H1 (cell line): ENCODE results near the gene FHL5. TPM values are rescaled to one million over a fixed set of nuclear protein-coding genes. Genes with fewer than 3 reads are reported as not detected.

Experiments used
- CTCF ChIA-PET: fragments of 300-600 bp; sonication (Branson Sonifier 250); formaldehyde crosslinking; loops from one replicate; lab custom pipeline; 2021; ENCODE audit not compliant: partially characterized antibody; lab: Charles Lee
- POLR2A ChIA-PET: fragments of 300-600 bp; sonication (Branson Sonifier 250); formaldehyde crosslinking; loops from one replicate; lab custom pipeline; 2021; ENCODE audit warnings: inconsistent platforms; ENCODE audit not compliant: partially characterized antibody; lab: Charles Lee
- DNase-seq, 2 experiments: peaks; one replicate each; pipeline versions ENCODE4 v3.0.0 to v3.0.0-alpha.2; 2010 to 2022; ENCODE audit warnings: low spot score in 2 of 2, low read depth in 1 of 2, mixed read lengths in 1 of 2
- FAIRE-seq: peaks from 2 replicates; lab custom pipeline; 2011; peaks lifted over from hg19 to GRCh38; lab: Jason Lieb, UNC
- H2AFZ ChIP-seq: 2 replicates; pipeline ENCODE4 v1.8.1; 2012; ENCODE audit warnings: low read length, inconsistent platforms
- H2AK5ac ChIP-seq: 2 replicates; pipeline ENCODE4 v1.6.1; 2013; ENCODE audit warnings: low read depth, low read length
- H2BK120ac ChIP-seq: replicated peaks from 2 replicates; pipeline ENCODE3; 2013; ENCODE audit warnings: low read depth, low read length, inconsistent platforms
- H2BK12ac ChIP-seq: 2 replicates; pipeline ENCODE4 v1.6.1; 2013; ENCODE audit warnings: low read depth, low read length
- H2BK15ac ChIP-seq: 2 replicates; pipeline ENCODE4 v1.6.1; 2013; ENCODE audit warnings: low read length
- H2BK20ac ChIP-seq: 2 replicates; pipeline ENCODE4 v1.6.1; 2013; ENCODE audit warnings: low read length
- H2BK5ac ChIP-seq: 2 replicates; pipeline ENCODE4 v1.6.1; 2013; ENCODE audit warnings: low read depth, low read length
- H3K14ac ChIP-seq: 2 replicates; pipeline ENCODE4 v1.6.1; 2013; ENCODE audit warnings: inconsistent platforms; ENCODE audit not compliant: insufficient read length
- H3K18ac ChIP-seq: 2 replicates; pipeline ENCODE4 v1.6.1; 2013; ENCODE audit warnings: low read length; ENCODE audit errors: extremely low read depth
- H3K23ac ChIP-seq: 2 replicates; pipeline ENCODE4 v1.6.1; 2013; ENCODE audit warnings: inconsistent platforms; ENCODE audit not compliant: insufficient read length
- H3K23me2 ChIP-seq: 2 replicates; pipeline ENCODE4 v1.6.1; 2013; ENCODE audit warnings: low read depth, low read length
- H3K27ac ChIP-seq: 2 replicates; pipeline ENCODE4 v1.6.1; 2011; ENCODE audit warnings: low read depth, low read length, inconsistent platforms
- H3K27me3 ChIP-seq, 4 experiments: replicated peaks in 1 of 4; 1 replicate in 1 of 4; 2 replicates in 3 of 4; pipeline versions ENCODE4 v1.6.1 to v1.8.1; 2011 to 2013; ENCODE audit warnings: low read length in 3 of 4, mild to moderate bottlenecking in 3 of 4, inconsistent platforms in 2 of 4, mixed read lengths in 2 of 4, moderate library complexity in 1 of 4; ENCODE audit not compliant: control insufficient read depth in 3 of 4, insufficient read depth in 3 of 4; ENCODE audit errors: extremely low read depth in 1 of 4
- H3K36me3 ChIP-seq, 4 experiments: 2 replicates each; pipeline versions ENCODE4 v1.6.1 to v1.8.1; 2011 to 2013; ENCODE audit warnings: mild to moderate bottlenecking in 4 of 4, low read length in 3 of 4, moderate library complexity in 2 of 4, control low read depth in 1 of 4, inconsistent platforms in 1 of 4; ENCODE audit not compliant: insufficient read depth in 4 of 4, control insufficient read depth in 2 of 4
- H3K4ac ChIP-seq: replicated peaks from 2 replicates; pipeline ENCODE3; 2013; ENCODE audit warnings: low read length, low read depth, mixed read lengths, inconsistent platforms; ENCODE audit not compliant: insufficient read length
- H3K4me1 ChIP-seq, 4 experiments: replicated peaks in 1 of 4; 1 replicate in 1 of 4; 2 replicates in 3 of 4; pipeline versions ENCODE4 v1.6.1 to v1.8.1; 2011 to 2013; ENCODE audit warnings: low read length in 3 of 4, inconsistent platforms in 2 of 4, mixed read lengths in 1 of 4; ENCODE audit not compliant: insufficient read depth in 4 of 4, control insufficient read depth in 3 of 4
- H3K4me2 ChIP-seq, 2 experiments: 2 replicates each; pipeline versions ENCODE4 v1.6.1 to v1.8.1; 2011 to 2013; ENCODE audit warnings: low read depth in 2 of 2, low read length in 2 of 2, control low read depth in 1 of 2, inconsistent platforms in 1 of 2, mild to moderate bottlenecking in 1 of 2; ENCODE audit not compliant: insufficient read depth in 1 of 2
- H3K4me3 ChIP-seq, 4 experiments: fragments of 200-600, 300-600 bp in 1 of 4; sonication (generic), shearing (Covaris generic), sonication (Bioruptor Twin) in 1 of 4; 2 replicates each; pipeline versions ENCODE4 v1.5.1 to v1.8.1; 2011 to 2016; ENCODE audit warnings: low read length in 4 of 4, low read depth in 3 of 4, control low read depth in 2 of 4, inconsistent platforms in 2 of 4, mild to moderate bottlenecking in 2 of 4, mixed read lengths in 1 of 4, moderate library complexity in 1 of 4; ENCODE audit not compliant: insufficient read depth in 2 of 4; ENCODE audit errors: extremely low read depth in 1 of 4
- H3K56ac ChIP-seq: replicated peaks from 2 replicates; pipeline ENCODE3; 2013; ENCODE audit warnings: low read depth, mild to moderate bottlenecking, mixed read lengths, low read length, inconsistent platforms; ENCODE audit not compliant: insufficient read length
- H3K79me1 ChIP-seq: 2 replicates; pipeline ENCODE4 v1.6.1; 2013; ENCODE audit warnings: low read depth, low read length, control low read depth
- H3K79me2 ChIP-seq, 2 experiments: 2 replicates each; pipeline versions ENCODE4 v1.6.1 to v1.8.1; 2012 to 2013; ENCODE audit warnings: low read length in 2 of 2, mild to moderate bottlenecking in 2 of 2, inconsistent platforms in 1 of 2; ENCODE audit not compliant: insufficient read depth in 2 of 2, control insufficient read depth in 1 of 2
- H3K9ac ChIP-seq, 4 experiments: replicated peaks in 1 of 4; 1 replicate in 1 of 4; 2 replicates in 3 of 4; pipeline versions ENCODE4 v1.6.1 to v1.8.1; 2011 to 2013; ENCODE audit warnings: low read depth in 3 of 4, low read length in 3 of 4, control low read depth in 2 of 4, mild to moderate bottlenecking in 2 of 4, moderate library complexity in 2 of 4, inconsistent platforms in 1 of 4; ENCODE audit errors: extremely low read depth in 1 of 4
- H3K9me3 ChIP-seq, 2 experiments: 2 replicates each; pipeline versions ENCODE4 v1.6.1 to v1.8.1; 2012 to 2013; ENCODE audit warnings: mild to moderate bottlenecking in 2 of 2, moderate library complexity in 2 of 2, control low read depth in 1 of 2, inconsistent platforms in 1 of 2, low read depth in 1 of 2, low read length in 1 of 2, mixed read lengths in 1 of 2; ENCODE audit not compliant: insufficient read depth in 2 of 2
- H4K20me1 ChIP-seq, 2 experiments: replicated peaks in 1 of 2; 2 replicates each; pipeline versions ENCODE3 to v1.8.1; 2011 to 2013; ENCODE audit warnings: inconsistent platforms in 2 of 2, low read length in 2 of 2, mild to moderate bottlenecking in 1 of 2; ENCODE audit not compliant: insufficient read depth in 2 of 2, control insufficient read depth in 1 of 2
- H4K5ac ChIP-seq: 2 replicates; pipeline ENCODE4 v1.6.1; 2013; ENCODE audit warnings: low read length, low read depth, mixed read lengths, inconsistent platforms; ENCODE audit not compliant: insufficient read length
- H4K8ac ChIP-seq: 2 replicates; pipeline ENCODE4 v1.8.0; 2013; ENCODE audit warnings: mild to moderate bottlenecking, moderate library complexity, low read length, inconsistent platforms; ENCODE audit not compliant: insufficient read depth; ENCODE audit errors: extremely low read depth
- H4K91ac ChIP-seq: replicated peaks from 2 replicates; pipeline ENCODE3; 2013; ENCODE audit warnings: low read length, mixed read lengths, inconsistent platforms; ENCODE audit not compliant: insufficient read length
- CREB1 ChIP-seq: IDR thresholded peaks from 2 replicates; pipeline ENCODE4 v1.6.1; 2012; ENCODE audit warnings: inconsistent platforms
- EGR1 ChIP-seq: IDR thresholded peaks from 2 replicates; pipeline ENCODE4 v1.6.1; 2011; ENCODE audit warnings: low read depth, low read length, borderline replicate concordance
- RFX5 ChIP-seq: IDR thresholded peaks from 2 replicates; pipeline ENCODE4 v1.6.1; 2011; ENCODE audit warnings: low read depth, low read length, improper control_type of control experiment, borderline replicate concordance
- ZNF274 ChIP-seq: IDR thresholded peaks from 2 replicates; pipeline ENCODE4 v1.7.0; 2012; ENCODE audit warnings: low read length, borderline replicate concordance; ENCODE audit errors: extremely low read depth
- WGBS, 2 experiments: shearing (Covaris generic) in 1 of 2; methylation state at CpG; one replicate each; pipeline versions ENCODE4 v1.1.6 to v1.1.7; 2013 to 2015; ENCODE audit warnings: low lambda C conversion rate in 2 of 2, mixed read lengths in 2 of 2, inconsistent platforms in 1 of 2, low coverage in 1 of 2, missing lambda C conversion rate in 1 of 2; ENCODE audit not compliant: insufficient replicate concordance in 2 of 2, insufficient coverage in 1 of 2, insufficient read length in 1 of 2; ENCODE audit errors: extremely low coverage in 1 of 2, missing lambda C conversion rate in 1 of 2; 5-methylcytosine and 5-hydroxymethylcytosine counted together
- polyA plus RNA-seq, 7 experiments: library from polyadenylated mRNA; depleted of rRNA in 3 of 7; stranded (reverse) in 5 of 7; unstranded in 2 of 7; fragments of >200 nt in 5 of 7; fragments of 200-250 nt in 2 of 7; gene quantifications; 1 replicate in 5 of 7; 2 replicates in 1 of 7; 4 replicates in 1 of 7; pipeline versions ENCODE4 v1.2.1 to v1.2.3, GENCODE V29; 2011 to 2013; ENCODE audit warnings: missing spikeins in 2 of 7, mixed read lengths in 2 of 7
- total RNA-seq: library from RNA; stranded (reverse); fragmentation: NEBNext Ultra II Directional; extraction: Animal tissue kit (Norgen Biotek cat#: 25700); gene quantifications from 2 replicates; pipeline ENCODE4 v1.2.1, GENCODE V29; 2021

FHL5 gene
- total and polyA plus RNA-seq, 2 of the 8 experiments (the other 6 are each of a cell fraction or from before 2014, with no cell fraction given), result not detected

DNA sequence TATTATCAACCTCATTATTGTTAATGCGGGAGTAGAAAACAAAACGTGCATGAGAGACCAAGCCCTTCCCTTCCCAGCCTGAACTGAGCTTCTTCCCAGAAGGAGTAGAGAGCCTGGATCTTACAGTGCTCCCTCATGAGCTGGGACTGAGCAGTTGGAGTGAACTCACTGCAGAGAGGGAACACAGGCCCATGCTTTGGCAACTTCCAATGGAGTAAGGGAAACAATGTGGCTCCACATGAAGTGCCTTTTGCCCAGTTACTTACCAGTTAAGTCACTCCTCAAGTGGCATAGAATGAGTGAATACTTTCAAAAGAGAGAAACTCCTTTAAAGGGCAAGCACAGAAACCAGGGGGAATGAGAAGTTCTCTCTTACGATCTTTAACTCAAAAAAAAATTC is 12.4 kb downstream of the FHL5 start:
- DNase-seq (no peak), FAIRE-seq (no peak)
- Histone ChIP-seq H3K4ac (no peak overlapping the region), H4K5ac (no peak overlapping the region), H3K9ac (no peak overlapping the region; a peak in 1 of 7 replicates), H4K91ac (no peak overlapping the region), H3K36me3 (no peaks in the 10 kb centered on the region; a peak in 1 of 8 replicates), H3K27me3 (no peaks in the 10 kb centered on the region), H3K27ac (no peak overlapping the region), H4K20me1 (no peaks in the 10 kb centered on the region), H3K18ac (no peak overlapping the region), H3K4me3 (no peak overlapping the region), H4K8ac (no peak overlapping the region), H2BK20ac (no peak overlapping the region), H3K4me2 (no peak overlapping the region), H3K4me1 (no peaks in the 10 kb centered on the region), H3K56ac (no peak overlapping the region), H3K9me3 (no peaks in the 10 kb centered on the region), H3K23ac (no peak overlapping the region), H2AK5ac (no peak overlapping the region), H3K79me1 (no peaks in the 10 kb centered on the region), H2BK120ac (no peak overlapping the region), H2BK15ac (no peak overlapping the region), H2BK5ac (no peak overlapping the region), H2BK12ac (no peak overlapping the region), H3K23me2 (no peaks in the 10 kb centered on the region; the same call in 1 of the 2 replicates), H2AFZ (no peak overlapping the region), H3K14ac (no peak overlapping the region), H3K79me2 (no peaks in the 10 kb centered on the region)
- TF ChIP-seq RFX5, result no peak
- no peak for TF ChIP-seq ZNF274
- TF ChIP-seq EGR1, result no peak
- no peak for TF ChIP-seq CREB1
- CTCF ChIA-PET, result no interaction called here
- POLR2A ChIA-PET, result no interaction called here
- WGBS, 2 experiments, result 91% methylated on average over 3 of the region's 3 CpGs; no CpG with 5 or more reads in 1 of the 2 experiments
